Astrocyte (in vitro differentiated cells and primary cell): ENCODE measurements around the gene ZBTB34. TPM values are rescaled to one million over a fixed set of nuclear protein-coding genes. Genes with fewer than 3 reads are reported as not detected.

Source experiments
- DNase-seq: peaks from one replicate; pipeline ENCODE4 v3.0.0-alpha.2; 2010; ENCODE audit warnings: low read depth
- FAIRE-seq: peaks from 2 replicates; lab custom pipeline; 2011; peaks lifted over from hg19 to GRCh38; lab: Jason Lieb, UNC
- H2AFZ ChIP-seq: 2 replicates; pipeline ENCODE4 v1.6.0; 2012; ENCODE audit warnings: low read depth, low read length, inconsistent platforms
- H3K27ac ChIP-seq: 2 replicates; pipeline ENCODE4 v1.5.1; 2011; ENCODE audit warnings: low read depth, low read length, inconsistent platforms
- H3K27me3 ChIP-seq: 2 replicates; pipeline ENCODE4 v1.6.0; 2011; ENCODE audit warnings: low read length, inconsistent platforms; ENCODE audit not compliant: insufficient read depth
- H3K36me3 ChIP-seq: 2 replicates; pipeline ENCODE4 v1.5.1; 2011; ENCODE audit warnings: low read length, inconsistent platforms; ENCODE audit not compliant: insufficient read depth
- H3K4me1 ChIP-seq: 2 replicates; pipeline ENCODE4 v1.5.1; 2011; ENCODE audit warnings: low read length, inconsistent platforms; ENCODE audit not compliant: insufficient read depth
- H3K4me2 ChIP-seq: 2 replicates; pipeline ENCODE4 v1.6.0; 2012; ENCODE audit warnings: low read length, inconsistent platforms
- H3K4me3 ChIP-seq: 2 replicates; pipeline ENCODE4 v1.5.1; 2011; ENCODE audit warnings: low read depth, mild to moderate bottlenecking, low read length, inconsistent platforms; ENCODE audit not compliant: insufficient read depth
- H3K79me2 ChIP-seq: 2 replicates; pipeline ENCODE4 v1.6.0; 2012; ENCODE audit warnings: mild to moderate bottlenecking, low read length, inconsistent platforms; ENCODE audit not compliant: insufficient read depth
- H3K9ac ChIP-seq: 2 replicates; pipeline ENCODE4 v1.6.0; 2012; ENCODE audit warnings: mild to moderate bottlenecking, low read length, inconsistent platforms
- H3K9me3 ChIP-seq: 2 replicates; pipeline ENCODE4 v1.5.1; 2012; ENCODE audit warnings: low read depth, mild to moderate bottlenecking, low read length, inconsistent platforms; ENCODE audit not compliant: insufficient read depth
- H4K20me1 ChIP-seq: 2 replicates; pipeline ENCODE4 v1.6.0; 2012; ENCODE audit warnings: low read length, inconsistent platforms; ENCODE audit not compliant: insufficient read depth
- H3K27ac Mint-ChIP-seq: one replicate; pipeline ENCODE4 v1.8.0; 2021; ENCODE audit warnings: mild to moderate bottlenecking, mixed read lengths; ENCODE audit not compliant: unreplicated experiment
- H3K27me3 Mint-ChIP-seq: one replicate; pipeline ENCODE4 v1.8.0; 2021; ENCODE audit warnings: low read depth, mixed read lengths; ENCODE audit not compliant: unreplicated experiment
- H3K36me3 Mint-ChIP-seq: one replicate; pipeline ENCODE4 v1.8.0; 2021; ENCODE audit warnings: low read depth, mixed read lengths; ENCODE audit not compliant: unreplicated experiment
- H3K4me1 Mint-ChIP-seq: one replicate; pipeline ENCODE4 v1.8.0; 2021; ENCODE audit warnings: low read depth, mixed read lengths; ENCODE audit not compliant: unreplicated experiment
- H3K4me3 Mint-ChIP-seq: one replicate; pipeline ENCODE4 v1.8.0; 2021; ENCODE audit warnings: mild to moderate bottlenecking, moderate library complexity, mixed read lengths; ENCODE audit not compliant: unreplicated experiment
- H3K9me3 Mint-ChIP-seq: one replicate; pipeline ENCODE4 v1.8.0; 2021; ENCODE audit warnings: mild to moderate bottlenecking, mixed read lengths; ENCODE audit not compliant: unreplicated experiment
- EZH2 ChIP-seq: IDR thresholded peaks from 2 replicates; pipeline ENCODE4 v1.6.1; 2012; ENCODE audit warnings: mild to moderate bottlenecking, low read length, inconsistent platforms; ENCODE audit not compliant: insufficient read depth
- total RNA-seq: library from RNA; stranded (reverse); gene quantifications from 2 replicates; pipeline ENCODE4 v1.2.1, GENCODE V29; 2021
- TF ChIP-seq, protein P1 (sequence below): IDR thresholded peaks from 2 replicates; pipeline ENCODE4 v1.5.1; 2011; ENCODE audit warnings: low read depth, mild to moderate bottlenecking, inconsistent platforms, low read length, moderate library complexity; ENCODE audit not compliant: insufficient read depth

ZBTB34 gene
- total RNA-seq, 1 donor from 2014 or later: 14.7 TPM

DNA sequence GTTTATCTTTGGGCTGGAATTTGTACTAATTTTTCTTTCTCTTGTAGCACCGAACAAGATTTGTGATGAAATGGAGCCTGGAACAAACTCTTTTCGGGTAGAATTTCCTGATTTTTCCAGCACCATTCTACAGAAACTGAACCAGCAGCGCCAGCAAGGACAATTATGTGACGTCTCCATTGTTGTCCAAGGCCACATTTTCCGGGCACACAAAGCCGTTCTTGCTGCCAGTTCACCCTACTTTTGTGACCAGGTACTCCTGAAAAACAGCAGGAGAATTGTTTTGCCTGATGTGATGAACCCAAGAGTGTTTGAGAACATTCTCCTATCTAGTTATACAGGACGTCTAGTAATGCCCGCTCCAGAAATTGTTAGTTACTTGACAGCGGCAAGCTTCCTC is 28.0 kb upstream of the ZBTB34 start:
- TF ChIP-seq, protein P1, sequence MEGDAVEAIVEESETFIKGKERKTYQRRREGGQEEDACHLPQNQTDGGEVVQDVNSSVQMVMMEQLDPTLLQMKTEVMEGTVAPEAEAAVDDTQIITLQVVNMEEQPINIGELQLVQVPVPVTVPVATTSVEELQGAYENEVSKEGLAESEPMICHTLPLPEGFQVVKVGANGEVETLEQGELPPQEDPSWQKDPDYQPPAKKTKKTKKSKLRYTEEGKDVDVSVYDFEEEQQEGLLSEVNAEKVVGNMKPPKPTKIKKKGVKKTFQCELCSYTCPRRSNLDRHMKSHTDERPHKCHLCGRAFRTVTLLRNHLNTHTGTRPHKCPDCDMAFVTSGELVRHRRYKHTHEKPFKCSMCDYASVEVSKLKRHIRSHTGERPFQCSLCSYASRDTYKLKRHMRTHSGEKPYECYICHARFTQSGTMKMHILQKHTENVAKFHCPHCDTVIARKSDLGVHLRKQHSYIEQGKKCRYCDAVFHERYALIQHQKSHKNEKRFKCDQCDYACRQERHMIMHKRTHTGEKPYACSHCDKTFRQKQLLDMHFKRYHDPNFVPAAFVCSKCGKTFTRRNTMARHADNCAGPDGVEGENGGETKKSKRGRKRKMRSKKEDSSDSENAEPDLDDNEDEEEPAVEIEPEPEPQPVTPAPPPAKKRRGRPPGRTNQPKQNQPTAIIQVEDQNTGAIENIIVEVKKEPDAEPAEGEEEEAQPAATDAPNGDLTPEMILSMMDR: no peak
- TF ChIP-seq EZH2: no peak
- Histone ChIP-seq H3K79me2 (peaks cover 49% of the 10 kb centered on the region), H3K36me3 (peaks cover 19% of the 10 kb centered on the region), H3K27me3 (no peaks in the 10 kb centered on the region), H3K27ac (no peak overlapping the region), H3K4me3 (no peak overlapping the region), H4K20me1 (peaks cover 62% of the 10 kb centered on the region), H2AFZ (no peak overlapping the region), H3K9me3 (no peaks in the 10 kb centered on the region), H3K9ac (no peak overlapping the region), H3K4me2 (no peak overlapping the region), H3K4me1 (no peaks in the 10 kb centered on the region)
- no peaks in the 10 kb centered on the region for H3K27me3 Mint-ChIP-seq
- DNase-seq: no peak
- no peak overlapping the region for H3K4me3 Mint-ChIP-seq
- no peak overlapping the region for H3K27ac Mint-ChIP-seq
- no peak for FAIRE-seq
- H3K4me1 Mint-ChIP-seq: no peaks in the 10 kb centered on the region
- H3K9me3 Mint-ChIP-seq: no peaks in the 10 kb centered on the region
- H3K36me3 Mint-ChIP-seq: peaks cover 16% of the 10 kb centered on the region

DNA sequence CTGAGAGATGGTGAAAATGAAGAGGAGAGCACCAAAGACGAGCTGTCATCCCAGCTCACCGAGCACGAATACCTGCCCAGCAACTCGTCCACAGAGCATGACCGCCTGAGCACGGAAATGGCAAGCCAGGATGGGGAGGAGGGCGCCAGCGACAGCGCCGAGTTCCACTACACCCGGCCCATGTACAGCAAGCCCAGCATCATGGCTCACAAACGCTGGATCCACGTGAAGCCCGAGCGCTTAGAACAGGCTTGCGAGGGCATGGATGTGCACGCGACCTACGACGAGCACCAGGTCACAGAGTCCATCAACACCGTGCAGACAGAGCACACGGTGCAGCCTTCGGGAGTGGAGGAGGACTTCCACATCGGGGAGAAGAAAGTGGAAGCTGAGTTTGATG is 27.4 kb upstream of the ZBTB34 start:
- no peak overlapping the region for H3K27ac Mint-ChIP-seq
- Histone ChIP-seq H3K9ac (no peak overlapping the region), H3K27me3 (no peaks in the 10 kb centered on the region), H4K20me1 (peaks cover 67% of the 10 kb centered on the region), H3K4me2 (no peak overlapping the region), H3K4me3 (no peak overlapping the region), H3K36me3 (peaks cover 19% of the 10 kb centered on the region), H3K9me3 (no peaks in the 10 kb centered on the region), H3K79me2 (peaks cover 53% of the 10 kb centered on the region), H3K4me1 (no peaks in the 10 kb centered on the region), H2AFZ (no peak overlapping the region), H3K27ac (no peak overlapping the region)
- no peak overlapping the region for H3K4me3 Mint-ChIP-seq
- FAIRE-seq (no peak), DNase-seq (no peak)
- no peaks in the 10 kb centered on the region for H3K9me3 Mint-ChIP-seq
- no peaks in the 10 kb centered on the region for H3K4me1 Mint-ChIP-seq
- TF ChIP-seq, protein P1: no peak
- no peak for TF ChIP-seq EZH2
- H3K36me3 Mint-ChIP-seq: peaks cover 16% of the 10 kb centered on the region
- H3K27me3 Mint-ChIP-seq: no peaks in the 10 kb centered on the region

DNA sequence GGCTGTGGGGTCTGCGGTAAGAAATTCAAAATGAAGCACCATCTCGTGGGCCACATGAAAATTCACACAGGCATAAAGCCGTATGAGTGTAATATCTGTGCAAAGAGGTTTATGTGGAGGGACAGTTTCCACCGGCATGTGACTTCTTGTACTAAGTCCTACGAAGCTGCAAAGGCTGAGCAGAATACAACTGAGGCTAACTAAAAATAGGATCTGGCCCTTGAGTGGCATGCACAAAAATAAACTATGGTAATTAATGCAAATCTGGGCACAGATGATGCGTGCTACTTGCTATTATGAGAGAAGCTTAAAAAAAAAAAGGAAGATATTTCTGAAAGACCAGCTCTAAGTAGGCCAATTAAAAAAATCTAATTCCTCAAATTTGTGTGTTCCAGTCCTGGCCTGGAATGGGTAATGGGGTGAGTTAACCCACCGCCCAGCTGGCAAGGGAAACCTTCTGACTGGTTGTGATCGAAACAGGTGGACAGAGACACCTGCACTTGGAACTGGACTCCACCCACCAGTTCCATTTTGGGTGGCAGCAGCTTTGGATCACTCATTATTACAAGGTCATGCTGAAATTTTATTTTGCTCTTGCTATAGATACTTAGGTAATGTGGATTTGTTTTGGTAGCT is 26.6 kb upstream of the ZBTB34 start:
- TF ChIP-seq EZH2: no peak
- TF ChIP-seq, protein P1: no peak
- FAIRE-seq (no peak), DNase-seq (no peak)
- Mint-ChIP-seq H3K27ac (no peak overlapping the region), H3K27me3 (no peaks in the 10 kb centered on the region), H3K36me3 (peaks cover 20% of the 10 kb centered on the region), H3K4me3 (no peak overlapping the region), H3K4me1 (no peaks in the 10 kb centered on the region), H3K9me3 (no peaks in the 10 kb centered on the region)
- H3K36me3 ChIP-seq: peaks cover 19% of the 10 kb centered on the region
- H3K4me1 ChIP-seq: no peaks in the 10 kb centered on the region
- H3K9ac ChIP-seq: no peak overlapping the region
- peaks cover 51% of the 10 kb centered on the region for H3K79me2 ChIP-seq
- no peak overlapping the region for H3K4me2 ChIP-seq
- H3K27ac ChIP-seq: no peak overlapping the region
- H4K20me1 ChIP-seq: peaks cover 73% of the 10 kb centered on the region
- no peak overlapping the region for H3K4me3 ChIP-seq
- no peaks in the 10 kb centered on the region for H3K9me3 ChIP-seq
- no peak overlapping the region for H2AFZ ChIP-seq
- no peaks in the 10 kb centered on the region for H3K27me3 ChIP-seq
